ENCODE measurements around the gene PLEKHN1.
"Not testable (repeated sequence)": the region's sequence is repeated elsewhere in the genome, so short reads cannot be mapped to it uniquely, and the experiment has no call there.

PLEKHN1 gene

GRCh38 chr1:992362-992761 is 26.1 kb downstream of the PLEKHN1 start:
- Histone ChIP-seq H4K20me1 (ENCODE audit: insufficient read depth, low read length) (peaks cover 3% of the 10 kb centered on the region; the same call in 1 of the 2 replicates), H2AFZ (ENCODE audit: low read depth, low read length) (no peak overlapping the region), H3K9me3 (ENCODE audit: insufficient read depth, low read length, severe bottlenecking) (no peaks in the 10 kb centered on the region), H3K36me3 (ENCODE audit: insufficient read depth, low read length) (no peaks in the 10 kb centered on the region), H3K4me3 (ENCODE audit: low read depth in 1 of 2, low read length in 2 of 2) (no peak overlapping the region), H3K27ac (ENCODE audit: low read length) (no peak overlapping the region), H3K27me3 (ENCODE audit: insufficient read depth, low read length, poor library complexity) (no peaks in the 10 kb centered on the region), H3K9ac (ENCODE audit: low read depth, low read length) (no peak overlapping the region), H3K79me2 (ENCODE audit: insufficient read depth, low read length) (no peaks in the 10 kb centered on the region), H3K4me2 (ENCODE audit: insufficient read depth, low read length) (no peak overlapping the region), H3K4me1 (ENCODE audit: insufficient read depth, low read length) (0 out of 2 replicates have a peak, but pooled peaks cover 4% of the 10 kb centered on the region)
- TF ChIP-seq CTCF (IDR thresholded peaks at IDR 0.05; ENCODE audit: borderline replicate concordance, extremely low read depth, low read length, poor library complexity, severe bottlenecking), result no peak
- no peak for TF ChIP-seq EZH2 (IDR thresholded peaks at IDR 0.05; ENCODE audit: borderline replicate concordance, low read depth, low read length, severe bottlenecking)
- DNase-seq, result no peak
- ATAC-seq (ENCODE audit: insufficient read depth, low read depth), result no peak

- no peaks in the 10 kb centered on the region for H3K79me2 ChIP-seq (ENCODE audit: insufficient read depth, low read length)
- H3K4me3 ChIP-seq (ENCODE audit: low read depth in 1 of 2, low read length in 2 of 2), result no peak overlapping the region
- no peak overlapping the region for H3K27ac ChIP-seq (ENCODE audit: low read length)
- no peak for ATAC-seq (ENCODE audit: insufficient read depth, low read depth)
- H4K20me1 ChIP-seq (ENCODE audit: insufficient read depth, low read length), result peaks cover 3% of the 10 kb centered on the region; the same call in 1 of the 2 replicates
- peaks cover 6% of the 10 kb centered on the region for H3K27me3 ChIP-seq (ENCODE audit: insufficient read depth, low read length, poor library complexity)
- no peak overlapping the region for H3K4me2 ChIP-seq (ENCODE audit: insufficient read depth, low read length)
- TF ChIP-seq EZH2 (IDR thresholded peaks at IDR 0.05; ENCODE audit: borderline replicate concordance, low read depth, low read length, severe bottlenecking) (no peak), CTCF (IDR thresholded peaks at IDR 0.05; ENCODE audit: borderline replicate concordance, extremely low read depth, low read length, poor library complexity, severe bottlenecking) (no peak)
- DNase-seq, result no peak
- no peak overlapping the region for H2AFZ ChIP-seq (ENCODE audit: low read depth, low read length)
- H3K9ac ChIP-seq (ENCODE audit: low read depth, low read length), result no peak overlapping the region
- 0 out of 2 replicates have a peak, but pooled peaks cover 4% of the 10 kb centered on the region for H3K4me1 ChIP-seq (ENCODE audit: insufficient read depth, low read length)
- H3K36me3 ChIP-seq (ENCODE audit: insufficient read depth, low read length), result no peaks in the 10 kb centered on the region
- no peaks in the 10 kb centered on the region for H3K9me3 ChIP-seq (ENCODE audit: insufficient read depth, low read length, severe bottlenecking)
Observed at GRCh38 chr1:993379-993995, 27.2 kb downstream of the PLEKHN1 start.

GRCh38 chr1:994546-994945 is 28.3 kb downstream of the PLEKHN1 start:
- not testable (repeated sequence) for H3K4me1 ChIP-seq (ENCODE audit: insufficient read depth, low read length); H3K4me2 ChIP-seq (ENCODE audit: insufficient read depth, low read length); H4K20me1 ChIP-seq (ENCODE audit: insufficient read depth, low read length); H2AFZ ChIP-seq (ENCODE audit: low read depth, low read length); DNase-seq; H3K9ac ChIP-seq (ENCODE audit: low read depth, low read length); H3K9me3 ChIP-seq (ENCODE audit: insufficient read depth, low read length, severe bottlenecking); ATAC-seq (ENCODE audit: insufficient read depth, low read depth); H3K4me3 ChIP-seq (ENCODE audit: low read depth in 1 of 2, low read length in 2 of 2); H3K27ac ChIP-seq (ENCODE audit: low read length); H3K79me2 ChIP-seq (ENCODE audit: insufficient read depth, low read length); H3K36me3 ChIP-seq (ENCODE audit: insufficient read depth, low read length)
- peaks cover 14% of the 10 kb centered on the region for H3K27me3 ChIP-seq (ENCODE audit: insufficient read depth, low read length, poor library complexity)

GRCh38 chr1:995665-996633 is 29.7 kb downstream of the PLEKHN1 start:
- Histone ChIP-seq H3K4me1 (ENCODE audit: insufficient read depth, low read length) (peaks cover 8% of the 10 kb centered on the region; the same call in 1 of the 2 replicates), H3K9me3 (ENCODE audit: insufficient read depth, low read length, severe bottlenecking) (no peaks in the 10 kb centered on the region), H2AFZ (ENCODE audit: low read depth, low read length) (no peak overlapping the region), H4K20me1 (ENCODE audit: insufficient read depth, low read length) (peaks cover 9% of the 10 kb centered on the region), H3K27me3 (ENCODE audit: insufficient read depth, low read length, poor library complexity) (peaks cover 26% of the 10 kb centered on the region), H3K4me2 (ENCODE audit: insufficient read depth, low read length) (no peak overlapping the region), H3K79me2 (ENCODE audit: insufficient read depth, low read length) (no peaks in the 10 kb centered on the region), H3K36me3 (ENCODE audit: insufficient read depth, low read length) (no peaks in the 10 kb centered on the region), H3K9ac (ENCODE audit: low read depth, low read length) (no peak overlapping the region), H3K27ac (ENCODE audit: low read length) (no peak overlapping the region), H3K4me3 (ENCODE audit: low read depth in 1 of 2, low read length in 2 of 2) (no peak overlapping the region)
- DNase-seq, result peak; percentile 44
- no peak for TF ChIP-seq CTCF (IDR thresholded peaks at IDR 0.05; ENCODE audit: borderline replicate concordance, extremely low read depth, low read length, poor library complexity, severe bottlenecking)
- ATAC-seq (ENCODE audit: insufficient read depth, low read depth), result no peak
